Fibroblast of lung (primary cell): Measurements from ENCODE around the gene GNAO1.

Source experiments
- CTCF ChIP-seq, 2 donors: IDR thresholded peaks in 1 of 2; conservative IDR thresholded peaks in 1 of 2; 1 replicate in 1 of 2; 2 replicates in 1 of 2; pipeline ENCODE4 v1.5.1; 2011 to 2012; ENCODE audit warnings: low read length in 2 of 2, control low read depth in 1 of 2, inconsistent platforms in 1 of 2, low read depth in 1 of 2, mild to moderate bottlenecking in 1 of 2
- EZH2 ChIP-seq: IDR thresholded peaks from 2 replicates; pipeline ENCODE4 v1.5.1; 2012; ENCODE audit warnings: low read length, control low read depth, mild to moderate bottlenecking; ENCODE audit errors: missing control alignments

GRCh38 chr16:56197192-56197992 is 6.1 kb downstream of the GNAO1 start:
- no peak for TF ChIP-seq CTCF (conservative IDR thresholded peaks at IDR 0.05 in 1 of 2, IDR thresholded peaks at IDR 0.05 in 1 of 2; ENCODE audit: low read depth in 1 of 2, low read length in 2 of 2)
- TF ChIP-seq EZH2 = no peak
